Osteocyte (in vitro differentiated cells): ENCODE data around the gene PCDHGA11. TPM values are rescaled to one million over a fixed set of nuclear protein-coding genes. Genes with fewer than 3 reads are reported as not detected.

Experiments
- DNase-seq: peaks from one replicate; pipeline ENCODE4 v3.0.0; 2021; ENCODE audit warnings: mixed read lengths; ENCODE audit not compliant: unreplicated experiment; ENCODE audit errors: extremely low spot score
- H3K27ac Mint-ChIP-seq: one replicate; pipeline ENCODE4 v1.8.0; 2021; ENCODE audit warnings: mild to moderate bottlenecking, mixed read lengths; ENCODE audit not compliant: unreplicated experiment
- H3K27me3 Mint-ChIP-seq: one replicate; pipeline ENCODE4 v1.8.0; 2021; ENCODE audit warnings: mixed read lengths; ENCODE audit not compliant: unreplicated experiment
- H3K36me3 Mint-ChIP-seq: one replicate; pipeline ENCODE4 v1.8.0; 2021; ENCODE audit warnings: mixed read lengths; ENCODE audit not compliant: unreplicated experiment
- H3K4me1 Mint-ChIP-seq: one replicate; pipeline ENCODE4 v1.8.0; 2021; ENCODE audit warnings: mixed read lengths; ENCODE audit not compliant: unreplicated experiment
- H3K4me3 Mint-ChIP-seq: one replicate; pipeline ENCODE4 v1.8.0; 2021; ENCODE audit warnings: mild to moderate bottlenecking, moderate library complexity, mixed read lengths; ENCODE audit not compliant: unreplicated experiment
- H3K9me3 Mint-ChIP-seq: one replicate; pipeline ENCODE4 v1.8.0; 2021; ENCODE audit warnings: mixed read lengths; ENCODE audit not compliant: unreplicated experiment
- CTCF ChIP-seq: fragments of 200-600 bp; sonication (generic); IDR thresholded peaks from 2 replicates; pipeline ENCODE4 v1.5.0; 2021; ENCODE audit warnings: antibody characterized with exemption, mild to moderate bottlenecking, moderate library complexity
- total RNA-seq: library from RNA; stranded (reverse); gene quantifications from 2 replicates; pipeline ENCODE4 v1.2.1, GENCODE V29; 2021

Gene PCDHGA11
- total RNA-seq, 1 donor from 2014 or later = 2.2 TPM

DNA sequence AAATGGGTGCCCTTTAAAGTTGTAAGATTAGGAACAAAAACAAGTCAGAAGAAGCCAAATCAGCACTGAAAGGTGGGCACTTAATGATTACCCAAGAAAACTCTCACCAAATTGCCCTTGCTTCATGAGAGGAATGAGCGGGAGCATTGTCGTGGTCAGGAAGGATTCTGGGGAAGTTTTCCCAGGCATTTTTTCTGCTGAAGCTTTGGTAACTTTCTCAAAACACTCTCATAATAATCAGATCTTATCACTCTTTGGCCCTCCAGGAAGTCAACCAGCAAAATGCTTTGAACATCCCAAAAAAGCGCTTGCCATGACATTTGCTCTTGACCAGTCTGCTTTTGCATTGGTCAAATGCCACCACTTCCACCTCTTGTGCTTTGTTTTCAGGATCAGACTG, 44.5 kb downstream of the PCDHGA11 start:
- no peak for TF ChIP-seq CTCF
- Mint-ChIP-seq H3K36me3 (peaks cover 8% of the 10 kb centered on the region), H3K9me3 (peaks cover 5% of the 10 kb centered on the region), H3K27ac (no peak overlapping the region), H3K4me3 (no peak overlapping the region), H3K4me1 (peaks cover 4% of the 10 kb centered on the region), H3K27me3 (no peaks in the 10 kb centered on the region)
- DNase-seq = no peak

Other genes starting within 250 kb of the PCDHGA11 start
- gene PCDHB7, start 248.4 kb upstream of the PCDHGA11 start, total RNA-seq = 1.1 and 1.2 TPM in 2 replicates
- 0.81 and 1.1 TPM in 2 replicates for gene PCDHB8, start 243.3 kb upstream of the PCDHGA11 start, total RNA-seq
- 9.0 and 10.8 TPM in 2 replicates for gene PCDHB16, start 238.7 kb upstream of the PCDHGA11 start, total RNA-seq
- 3.4 and 4.3 TPM in 2 replicates for gene PCDHB9, start 233.9 kb upstream of the PCDHGA11 start, total RNA-seq
- 7.8 and 8.2 TPM in 2 replicates for gene PCDHB10, start 228.7 kb upstream of the PCDHGA11 start, total RNA-seq
- 1.9 and 2.4 TPM in 2 replicates for gene PCDHB11, start 221.4 kb upstream of the PCDHGA11 start, total RNA-seq
- gene PCDHB12, start 212.3 kb upstream of the PCDHGA11 start, total RNA-seq = 1.9 and 2.2 TPM in 2 replicates
- 2.2 and 2.4 TPM in 2 replicates for gene PCDHB13, start 207.1 kb upstream of the PCDHGA11 start, total RNA-seq
- 8.8 and 9.0 TPM in 2 replicates for gene PCDHB14, start 197.7 kb upstream of the PCDHGA11 start, total RNA-seq
- 4.3 and 4.4 TPM in 2 replicates for gene PCDHB15, start 175.7 kb upstream of the PCDHGA11 start, total RNA-seq
- gene SLC25A2, start 117.0 kb upstream of the PCDHGA11 start, total RNA-seq = 0.50 and 0.81 TPM in 2 replicates
- gene TAF7, start 100.3 kb upstream of the PCDHGA11 start, total RNA-seq = 78.7 and 83.8 TPM in 2 replicates
- gene PCDHGA1, start 90.5 kb upstream of the PCDHGA11 start, total RNA-seq = 0.13 TPM in 1 of 2 replicates, not detected in the other
- gene PCDHGA2, start 82.3 kb upstream of the PCDHGA11 start, total RNA-seq = 0.21 TPM in 1 of 2 replicates, not detected in the other
- gene PCDHGA3, start 77.2 kb upstream of the PCDHGA11 start, total RNA-seq = not detected in 2 replicates
- 1.4 and 1.8 TPM in 2 replicates for gene PCDHGB1, start 71.0 kb upstream of the PCDHGA11 start, total RNA-seq
- 0.27 and 0.47 TPM in 2 replicates for gene PCDHGA4, start 66.0 kb upstream of the PCDHGA11 start, total RNA-seq
- 0.50 and 0.59 TPM in 2 replicates for gene PCDHGB2, start 61.1 kb upstream of the PCDHGA11 start, total RNA-seq
- gene PCDHGA5, start 56.9 kb upstream of the PCDHGA11 start, total RNA-seq = 0.13 and 0.16 TPM in 2 replicates
- 0.19 and 0.29 TPM in 2 replicates for gene PCDHGB3, start 50.8 kb upstream of the PCDHGA11 start, total RNA-seq
- 0.18 and 0.21 TPM in 2 replicates for gene PCDHGA6, start 47.2 kb upstream of the PCDHGA11 start, total RNA-seq
- gene PCDHGA7, start 38.3 kb upstream of the PCDHGA11 start, total RNA-seq = 0.11 TPM in 1 of 2 replicates, not detected in the other
- gene PCDHGB4, start 33.4 kb upstream of the PCDHGA11 start, total RNA-seq = 10.8 and 11.9 TPM in 2 replicates
- 0.34 and 0.51 TPM in 2 replicates for gene PCDHGA8, start 28.4 kb upstream of the PCDHGA11 start, total RNA-seq
- gene PCDHGB5, start 23.1 kb upstream of the PCDHGA11 start, total RNA-seq = 0.97 and 1.3 TPM in 2 replicates
- 1.6 and 1.9 TPM in 2 replicates for gene PCDHGA9, start 18.3 kb upstream of the PCDHGA11 start, total RNA-seq
- gene PCDHGB6, start 13.0 kb upstream of the PCDHGA11 start, total RNA-seq = 70.2 and 71.5 TPM in 2 replicates
- gene PCDHGA10, start 8.1 kb upstream of the PCDHGA11 start, total RNA-seq = 22.4 and 24.0 TPM in 2 replicates
- gene PCDHGB7, start 3.4 kb upstream of the PCDHGA11 start, total RNA-seq = 6.2 and 8.8 TPM in 2 replicates
- 2.0 and 2.1 TPM in 2 replicates for gene PCDHGA12, start 9.5 kb downstream of the PCDHGA11 start, total RNA-seq
- gene PCDHGC3, start 54.9 kb downstream of the PCDHGA11 start, total RNA-seq = 92.4 and 99.9 TPM in 2 replicates
- gene PCDHGC4, start 64.0 kb downstream of the PCDHGA11 start, total RNA-seq = 2.8 and 3.7 TPM in 2 replicates
- 1.4 and 1.9 TPM in 2 replicates for gene PCDHGC5, start 68.0 kb downstream of the PCDHGA11 start, total RNA-seq
- 50.9 and 52.1 TPM in 2 replicates for gene DIAPH1, start 197.9 kb downstream of the PCDHGA11 start, total RNA-seq
- gene HDAC3, start 215.8 kb downstream of the PCDHGA11 start, total RNA-seq = 62.1 and 67.9 TPM in 2 replicates
- gene RELL2, start 215.9 kb downstream of the PCDHGA11 start, total RNA-seq = 5.4 and 6.1 TPM in 2 replicates
- 23.2 and 28.6 TPM in 2 replicates for gene FCHSD1, start 230.4 kb downstream of the PCDHGA11 start, total RNA-seq